Mucosa of stomach (tissue), 1 donor: ENCODE results near the gene CWF19L1.
"Not testable (repeated sequence)": the region's sequence is repeated elsewhere in the genome, so short reads cannot be mapped to it uniquely, and the experiment has no call there.

ENCODE experiments used
- H3K27me3 ChIP-seq: one replicate; pipeline ENCODE4 v1.7.0; 2013; ENCODE audit warnings: mild to moderate bottlenecking, low read length; ENCODE audit not compliant: control insufficient read depth, insufficient read depth
- H3K36me3 ChIP-seq: one replicate; pipeline ENCODE4 v1.7.0; 2013; ENCODE audit warnings: low read length; ENCODE audit not compliant: control insufficient read depth, insufficient read depth
- H3K4me1 ChIP-seq: one replicate; pipeline ENCODE4 v1.7.0; 2013; ENCODE audit warnings: mild to moderate bottlenecking, low read length; ENCODE audit not compliant: control insufficient read depth, insufficient read depth
- H3K4me3 ChIP-seq: one replicate; pipeline ENCODE4 v1.7.0; 2013; ENCODE audit warnings: low read length
- H3K9ac ChIP-seq: one replicate; pipeline ENCODE4 v1.7.0; 2013; ENCODE audit warnings: mild to moderate bottlenecking, low read length, moderate library complexity
- H3K9me3 ChIP-seq: one replicate; pipeline ENCODE4 v1.7.0; 2013; ENCODE audit warnings: mild to moderate bottlenecking, low read length, moderate library complexity; ENCODE audit not compliant: control insufficient read depth
- donor health status: Pancreatic carcinoma.

CWF19L1 gene

GRCh38 chr10:100289641-100290040 is 22.2 kb upstream of the CWF19L1 start:
- no peaks in the 10 kb centered on the region for H3K9me3 ChIP-seq
- no peaks in the 10 kb centered on the region for H3K27me3 ChIP-seq
- H3K4me3 ChIP-seq: no peak overlapping the region
- H3K4me1 ChIP-seq: peaks cover 13% of the 10 kb centered on the region
- H3K9ac ChIP-seq: no peak overlapping the region
- no peaks in the 10 kb centered on the region for H3K36me3 ChIP-seq

- Histone ChIP-seq H3K9me3 (no peaks in the 10 kb centered on the region), H3K36me3 (no peaks in the 10 kb centered on the region), H3K4me1 (peaks cover 13% of the 10 kb centered on the region)
These were observed 20.8 kb upstream of the CWF19L1 start for GRCh38 chr10:100288196-100288595.

GRCh38 chr10:100287756-100288155 is 20.3 kb upstream of the CWF19L1 start:
- Histone ChIP-seq H3K4me1 (peaks cover 13% of the 10 kb centered on the region), H3K27me3 (no peaks in the 10 kb centered on the region), H3K36me3 (no peaks in the 10 kb centered on the region), H3K4me3 (no peak overlapping the region), H3K9me3 (no peaks in the 10 kb centered on the region), H3K9ac (no peak overlapping the region)

More at GRCh38 chr10:100288196-100288595, 20.8 kb upstream of the CWF19L1 start:
- H3K9ac ChIP-seq: no peak overlapping the region
- no peaks in the 10 kb centered on the region for H3K27me3 ChIP-seq
- no peak overlapping the region for H3K4me3 ChIP-seq

- Histone ChIP-seq H3K27me3 (no peaks in the 10 kb centered on the region), H3K4me1 (peaks cover 13% of the 10 kb centered on the region), H3K4me3 (peak within 1 kb of the TSS; percentile 96), H3K9me3 (no peaks in the 10 kb centered on the region), H3K36me3 (no peaks in the 10 kb centered on the region), H3K9ac (peak within 1 kb of the TSS; percentile 96)
These were observed 18.9 kb upstream of the CWF19L1 start, which contains the start of gene BLOC1S2 for GRCh38 chr10:100286051-100287033. Gene BLOC1S2, minus strand, starts transcription at chr10:100286680. Its CDS starts 21 bp downstream, at chr10:100286659.

GRCh38 chr10:100285326-100285725 is 17.9 kb upstream of the CWF19L1 start:
- H3K9me3 ChIP-seq, H3K36me3 ChIP-seq, H3K27me3 ChIP-seq: not testable (repeated sequence)
- Histone ChIP-seq H3K4me1 (peaks cover 13% of the 10 kb centered on the region), H3K4me3 (peak overlapping the region; percentile 96), H3K9ac (peak overlapping the region; percentile 96)

- Histone ChIP-seq H3K4me1 (peaks cover 13% of the 10 kb centered on the region), H3K27me3 (no peaks in the 10 kb centered on the region), H3K9me3 (no peaks in the 10 kb centered on the region), H3K9ac (no peak overlapping the region), H3K4me3 (no peak overlapping the region), H3K36me3 (no peaks in the 10 kb centered on the region)
These were observed 15.5 kb upstream of the CWF19L1 start for GRCh38 chr10:100282907-100283306.

- H3K9me3 ChIP-seq, H3K36me3 ChIP-seq, H3K27me3 ChIP-seq, H3K4me3 ChIP-seq, H3K9ac ChIP-seq, H3K4me1 ChIP-seq: not testable (repeated sequence)
These were observed 9.5 kb upstream of the CWF19L1 start for GRCh38 chr10:100276971-100277370.

- Histone ChIP-seq H3K4me3 (no peak overlapping the region), H3K9ac (no peak overlapping the region), H3K4me1 (no peaks in the 10 kb centered on the region)
These were observed 1.5 kb downstream of the CWF19L1 start for GRCh38 chr10:100265821-100266485.

GRCh38 chr10:100254191-100254590 is 13.2 kb downstream of the CWF19L1 start:
- Histone ChIP-seq H3K4me1 (no peaks in the 10 kb centered on the region), H3K9ac (no peak overlapping the region), H3K27me3 (no peaks in the 10 kb centered on the region), H3K9me3 (no peaks in the 10 kb centered on the region), H3K36me3 (no peaks in the 10 kb centered on the region), H3K4me3 (no peak overlapping the region)

More at GRCh38 chr10:100265821-100266485, 1.5 kb downstream of the CWF19L1 start:
- Histone ChIP-seq H3K36me3 (no peaks in the 10 kb centered on the region), H3K9me3 (no peaks in the 10 kb centered on the region), H3K27me3 (no peaks in the 10 kb centered on the region)

- no peak overlapping the region for H3K9ac ChIP-seq
- no peaks in the 10 kb centered on the region for H3K27me3 ChIP-seq
- H3K4me1 ChIP-seq: no peaks in the 10 kb centered on the region
- H3K4me3 ChIP-seq: no peak overlapping the region
- H3K36me3 ChIP-seq: no peaks in the 10 kb centered on the region
- no peaks in the 10 kb centered on the region for H3K9me3 ChIP-seq
These were observed 14.4 kb downstream of the CWF19L1 start for GRCh38 chr10:100253041-100253440.

GRCh38 chr10:100248820-100249219 is 18.6 kb downstream of the CWF19L1 start:
- H3K4me3 ChIP-seq: no peak overlapping the region
- H3K9ac ChIP-seq: no peak overlapping the region
- no peaks in the 10 kb centered on the region for H3K9me3 ChIP-seq
- no peaks in the 10 kb centered on the region for H3K4me1 ChIP-seq
- H3K36me3 ChIP-seq: no peaks in the 10 kb centered on the region
- no peaks in the 10 kb centered on the region for H3K27me3 ChIP-seq
